Activated naive CD4-positive, alpha-beta T cell treated with anti-CD3 and anti-CD28 coated beads, Interleukin-2, amount 10 ng/mL, durations not matched to agents 7 days and 5 days (primary cell): ENCODE results near the gene TUBA3D.
"Not testable (repeated sequence)": the region's sequence is repeated elsewhere in the genome, so short reads cannot be mapped to it uniquely, and the experiment has no call there.

Experiments used
- CTCF ChIA-PET: fragments of 350-600 bp; sonication (Branson Sonifier 250); formaldehyde crosslinking; loops from one replicate; lab custom pipeline; 2021; ENCODE audit warnings: antibody characterized with exemption; lab: Charles Lee
- DNase-seq: peaks from one replicate; pipeline ENCODE4 v3.0.0-alpha.2; 2020
- H3K27ac Mint-ChIP-seq: one replicate; pipeline ENCODE4 v1.8.0; 2021; ENCODE audit warnings: mild to moderate bottlenecking, moderate library complexity, mixed read lengths
- H3K27me3 Mint-ChIP-seq: one replicate; pipeline ENCODE4 v1.8.0; 2021; ENCODE audit warnings: mild to moderate bottlenecking, mixed read lengths
- H3K36me3 Mint-ChIP-seq: one replicate; pipeline ENCODE4 v1.8.0; 2021; ENCODE audit warnings: mixed read lengths
- H3K4me1 Mint-ChIP-seq: one replicate; pipeline ENCODE4 v1.8.0; 2021; ENCODE audit warnings: mixed read lengths
- H3K4me3 Mint-ChIP-seq: one replicate; pipeline ENCODE4 v1.8.0; 2021; ENCODE audit warnings: mild to moderate bottlenecking, moderate library complexity, mixed read lengths
- H3K9me3 Mint-ChIP-seq: one replicate; pipeline ENCODE4 v1.8.0; 2021; ENCODE audit warnings: mixed read lengths

TUBA3D gene

DNA sequence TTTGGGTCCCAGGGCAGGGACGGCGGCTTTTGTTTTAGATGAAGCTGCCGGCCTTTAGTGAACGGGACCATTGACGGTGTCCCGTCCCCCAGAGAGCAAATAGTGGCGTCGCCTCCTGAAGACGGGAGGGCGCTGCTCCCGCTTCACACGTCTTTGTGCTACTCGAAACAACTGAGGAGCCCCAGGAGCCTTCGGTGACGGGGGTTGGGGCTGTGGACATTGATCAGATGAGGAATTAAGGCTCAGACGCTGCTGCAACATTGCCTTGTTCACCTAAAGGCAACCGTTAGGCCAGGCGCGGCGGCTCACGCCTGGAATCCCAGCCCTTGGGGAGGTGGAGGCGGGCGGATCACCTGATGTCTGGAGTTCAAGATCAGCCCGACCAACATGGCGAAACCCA is 444 bp downstream of the TUBA3D start:
- H3K36me3 Mint-ChIP-seq: peaks cover 15% of the 10 kb centered on the region
- H3K27me3 Mint-ChIP-seq, H3K9me3 Mint-ChIP-seq, DNase-seq, H3K27ac Mint-ChIP-seq, H3K4me1 Mint-ChIP-seq, H3K4me3 Mint-ChIP-seq: not testable (repeated sequence)
- CTCF ChIA-PET: interaction anchor here (0.6 kb wide), 1 partner anchor 42 kb away, joined by 6 read pairs; no protein-coding TSS in a partner anchor

DNA sequence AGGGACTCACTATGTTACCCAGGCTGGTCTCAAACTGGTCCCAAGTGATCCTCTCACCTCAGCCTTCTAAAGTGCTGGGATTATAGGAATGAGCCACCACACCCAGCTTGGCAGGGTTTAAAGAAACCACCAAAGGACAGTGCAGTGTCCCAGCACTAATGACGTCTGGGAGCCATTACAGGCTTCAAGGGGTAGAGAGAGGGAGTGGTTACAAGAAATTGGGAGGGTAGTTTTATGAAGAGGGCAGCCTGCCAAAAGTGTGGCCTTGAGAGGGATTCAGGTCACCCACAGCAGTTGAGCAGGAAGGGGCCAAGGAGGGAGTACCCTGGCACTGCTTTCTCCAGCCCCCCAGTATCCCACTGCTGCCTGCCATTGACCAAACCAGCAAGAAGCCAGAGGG is 1.3 kb downstream of the TUBA3D start:
- CTCF ChIA-PET: not testable (repeated sequence)

DNA sequence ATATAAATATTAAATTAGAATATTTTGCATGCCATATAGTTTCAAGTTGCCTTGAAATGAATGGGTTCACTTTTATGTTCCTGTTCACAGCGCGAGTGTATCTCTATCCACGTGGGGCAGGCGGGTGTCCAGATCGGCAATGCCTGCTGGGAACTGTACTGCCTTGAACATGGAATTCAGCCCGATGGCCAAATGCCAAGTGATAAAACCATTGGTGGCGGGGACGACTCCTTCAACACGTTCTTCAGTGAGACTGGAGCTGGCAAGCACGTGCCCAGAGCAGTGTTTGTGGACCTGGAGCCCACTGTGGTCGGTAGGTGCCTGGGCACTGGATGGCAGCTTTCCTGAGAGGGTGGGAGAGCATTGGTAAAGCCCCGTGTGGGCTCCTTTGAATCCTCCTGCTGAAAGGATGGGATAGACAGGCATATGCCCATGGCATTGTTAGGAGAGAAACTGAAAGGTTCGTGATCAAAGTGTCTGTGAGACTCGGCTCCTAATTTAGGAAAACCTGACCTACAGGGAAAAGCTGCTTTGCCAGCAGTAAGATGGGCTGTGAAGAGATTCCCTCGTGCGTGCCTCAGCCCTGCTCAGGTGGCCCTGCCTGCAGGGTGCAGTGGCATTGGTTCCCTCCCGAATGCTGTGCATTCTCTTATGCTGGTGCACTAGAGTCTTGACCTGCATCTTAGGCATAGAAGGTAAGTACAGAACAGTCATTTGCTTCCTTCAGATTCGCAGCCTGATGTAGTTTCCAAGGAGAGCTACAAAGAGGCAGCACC is 2.3 kb downstream of the TUBA3D start:
- H3K27me3 Mint-ChIP-seq, H3K4me1 Mint-ChIP-seq, H3K9me3 Mint-ChIP-seq, DNase-seq, CTCF ChIA-PET, H3K4me3 Mint-ChIP-seq, H3K27ac Mint-ChIP-seq: not testable (repeated sequence)
- H3K36me3 Mint-ChIP-seq: peaks cover 16% of the 10 kb centered on the region

More for the DNA sequence above, 1.3 kb downstream of the TUBA3D start:
- H3K4me3 Mint-ChIP-seq, H3K27ac Mint-ChIP-seq, H3K27me3 Mint-ChIP-seq, DNase-seq, H3K9me3 Mint-ChIP-seq, H3K4me1 Mint-ChIP-seq: not testable (repeated sequence)
- peaks cover 14% of the 10 kb centered on the region for H3K36me3 Mint-ChIP-seq

DNA sequence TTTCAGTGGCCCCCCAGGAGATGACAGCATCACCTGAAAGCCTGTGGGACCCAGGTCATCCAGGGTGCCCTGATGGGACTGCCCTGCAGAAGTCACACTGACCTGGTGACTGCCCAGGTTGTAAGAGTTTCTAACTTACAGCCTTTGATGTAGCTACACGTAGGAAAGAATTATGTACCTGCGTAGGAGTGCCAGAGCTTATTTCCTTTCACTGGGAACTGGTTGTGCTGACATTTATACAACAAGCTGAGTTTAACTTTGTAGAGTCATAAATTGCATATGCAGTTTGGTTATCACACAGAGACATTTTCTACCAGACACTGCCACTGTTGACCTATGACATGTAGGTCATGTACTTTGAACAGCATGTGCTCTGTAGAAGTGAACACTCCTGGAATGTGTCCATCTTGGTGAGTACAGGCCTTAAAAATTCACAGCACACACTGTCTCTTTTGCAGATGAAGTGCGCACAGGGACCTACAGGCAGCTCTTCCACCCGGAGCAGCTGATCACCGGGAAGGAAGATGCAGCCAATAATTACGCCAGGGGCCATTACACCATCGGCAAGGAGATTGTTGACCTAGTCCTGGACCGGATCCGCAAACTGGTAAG is 3.0 kb downstream of the TUBA3D start:
- CTCF ChIA-PET, H3K4me3 Mint-ChIP-seq, H3K27ac Mint-ChIP-seq, DNase-seq, H3K27me3 Mint-ChIP-seq, H3K4me1 Mint-ChIP-seq, H3K9me3 Mint-ChIP-seq: not testable (repeated sequence)
- peaks cover 16% of the 10 kb centered on the region for H3K36me3 Mint-ChIP-seq

DNA sequence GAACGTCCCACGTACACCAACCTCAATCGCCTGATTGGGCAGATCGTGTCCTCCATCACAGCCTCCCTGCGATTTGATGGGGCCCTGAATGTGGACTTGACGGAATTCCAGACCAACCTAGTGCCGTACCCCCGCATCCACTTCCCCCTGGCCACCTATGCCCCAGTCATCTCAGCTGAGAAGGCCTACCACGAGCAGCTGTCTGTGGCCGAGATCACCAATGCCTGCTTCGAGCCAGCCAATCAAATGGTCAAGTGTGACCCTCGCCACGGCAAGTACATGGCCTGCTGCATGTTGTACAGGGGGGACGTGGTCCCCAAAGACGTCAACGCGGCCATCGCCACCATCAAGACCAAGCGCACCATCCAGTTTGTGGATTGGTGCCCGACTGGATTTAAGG is 4.4 kb downstream of the TUBA3D start:
- H3K4me1 Mint-ChIP-seq, H3K9me3 Mint-ChIP-seq, H3K27ac Mint-ChIP-seq, DNase-seq, CTCF ChIA-PET, H3K27me3 Mint-ChIP-seq, H3K4me3 Mint-ChIP-seq: not testable (repeated sequence)
- H3K36me3 Mint-ChIP-seq: peaks cover 19% of the 10 kb centered on the region

DNA sequence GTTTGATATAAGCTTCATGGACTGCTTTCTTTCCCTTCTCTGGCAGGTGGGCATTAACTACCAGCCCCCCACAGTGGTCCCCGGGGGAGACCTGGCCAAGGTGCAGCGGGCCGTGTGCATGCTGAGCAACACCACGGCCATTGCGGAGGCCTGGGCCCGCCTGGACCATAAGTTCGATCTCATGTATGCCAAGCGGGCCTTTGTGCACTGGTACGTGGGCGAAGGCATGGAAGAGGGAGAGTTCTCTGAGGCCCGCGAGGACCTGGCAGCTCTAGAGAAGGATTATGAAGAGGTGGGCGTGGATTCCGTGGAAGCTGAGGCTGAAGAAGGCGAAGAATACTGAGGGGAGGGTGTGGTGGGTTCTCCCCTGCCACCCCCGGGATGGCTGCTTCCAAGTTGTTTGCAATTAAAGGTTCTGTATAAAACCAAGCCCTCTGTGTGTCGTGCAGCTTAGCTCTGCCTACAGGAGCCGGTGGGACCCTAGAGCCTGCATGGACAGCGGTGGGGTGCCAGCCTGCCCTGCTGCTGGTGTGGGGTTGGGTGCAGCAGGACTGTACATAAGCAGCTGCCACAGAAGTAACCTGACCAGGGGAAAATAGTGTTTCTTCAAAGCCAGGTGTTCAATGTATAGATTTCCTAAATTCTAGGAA is 6.7 kb downstream of the TUBA3D start:
- CTCF ChIA-PET, DNase-seq, H3K27ac Mint-ChIP-seq: not testable (repeated sequence)

DNA sequence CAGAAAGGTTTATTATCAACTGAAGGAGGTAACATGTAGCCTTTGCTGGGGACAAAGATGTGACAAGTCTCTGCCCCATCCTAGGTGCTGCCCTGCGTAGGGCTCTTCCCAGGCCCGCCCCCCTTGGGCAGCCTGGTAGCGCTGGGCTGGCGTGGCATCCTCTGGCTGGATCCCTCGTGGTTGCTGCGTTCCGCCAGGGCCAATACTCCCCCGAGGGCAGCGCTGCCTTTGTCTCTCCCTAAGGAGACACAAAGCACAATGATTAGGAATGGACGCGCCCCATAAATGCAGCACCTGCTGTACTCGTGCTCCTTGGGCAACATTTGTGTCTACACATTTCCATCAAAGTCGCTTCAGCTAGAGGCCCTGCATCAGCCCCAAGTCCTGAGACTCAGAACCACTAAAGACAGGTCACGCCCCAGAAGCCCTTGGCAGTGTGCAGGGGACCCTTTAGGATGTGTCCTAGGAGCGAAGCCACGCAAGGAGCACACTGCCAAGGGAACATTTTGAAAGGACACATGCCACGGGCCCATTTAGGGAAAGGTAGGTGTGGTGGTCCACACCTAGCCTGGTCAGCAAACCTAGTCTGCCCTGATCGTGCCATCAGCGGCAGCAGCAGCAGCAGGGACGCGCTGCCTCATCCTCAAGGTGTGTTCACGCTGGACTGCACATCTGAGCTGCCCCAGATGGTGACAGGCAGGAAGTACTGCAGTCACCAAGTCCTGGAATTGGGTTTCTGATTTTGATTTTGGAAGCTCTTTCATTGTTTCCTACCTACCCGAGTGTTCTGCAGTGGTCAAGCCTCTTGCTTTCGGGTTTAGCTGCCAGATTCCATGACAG is 8.3 kb downstream of the TUBA3D start:
- H3K4me3 Mint-ChIP-seq, DNase-seq, H3K27ac Mint-ChIP-seq, H3K9me3 Mint-ChIP-seq, CTCF ChIA-PET, H3K27me3 Mint-ChIP-seq: not testable (repeated sequence)
- peaks cover 23% of the 10 kb centered on the region for H3K36me3 Mint-ChIP-seq
- H3K4me1 Mint-ChIP-seq: peaks cover 13% of the 10 kb centered on the region

More for the DNA sequence above, 6.7 kb downstream of the TUBA3D start:
- H3K4me1 Mint-ChIP-seq, H3K27me3 Mint-ChIP-seq, H3K4me3 Mint-ChIP-seq, H3K9me3 Mint-ChIP-seq: not testable (repeated sequence)
- H3K36me3 Mint-ChIP-seq: peaks cover 16% of the 10 kb centered on the region

DNA sequence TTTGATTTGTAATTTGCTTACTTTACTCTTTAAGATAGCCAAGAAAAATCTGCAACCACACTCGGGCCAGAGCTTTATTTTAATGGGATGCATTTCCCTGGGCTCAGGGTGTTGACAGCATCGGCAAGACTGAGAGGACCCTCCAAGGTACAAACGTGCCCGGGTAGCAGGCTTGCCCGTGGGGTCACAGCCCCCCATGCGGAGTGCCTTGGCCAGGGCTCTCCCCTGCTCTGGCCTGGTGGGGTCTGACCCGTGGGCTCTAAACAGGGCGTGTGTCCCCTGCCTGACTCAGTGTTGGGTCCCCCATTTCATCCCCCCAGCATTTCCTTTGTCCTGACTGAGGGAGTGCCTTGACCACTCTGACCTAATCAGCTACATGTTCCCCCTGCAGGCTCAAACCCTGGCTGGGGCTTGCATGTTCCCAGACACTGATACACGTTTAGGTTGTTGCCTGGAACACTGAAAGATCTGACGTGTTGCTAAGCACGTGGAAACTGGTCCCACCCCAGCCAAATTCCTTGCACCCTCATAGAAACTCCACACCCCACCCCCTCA is 9.1 kb downstream of the TUBA3D start:
- H3K9me3 Mint-ChIP-seq, CTCF ChIA-PET: not testable (repeated sequence)

DNA sequence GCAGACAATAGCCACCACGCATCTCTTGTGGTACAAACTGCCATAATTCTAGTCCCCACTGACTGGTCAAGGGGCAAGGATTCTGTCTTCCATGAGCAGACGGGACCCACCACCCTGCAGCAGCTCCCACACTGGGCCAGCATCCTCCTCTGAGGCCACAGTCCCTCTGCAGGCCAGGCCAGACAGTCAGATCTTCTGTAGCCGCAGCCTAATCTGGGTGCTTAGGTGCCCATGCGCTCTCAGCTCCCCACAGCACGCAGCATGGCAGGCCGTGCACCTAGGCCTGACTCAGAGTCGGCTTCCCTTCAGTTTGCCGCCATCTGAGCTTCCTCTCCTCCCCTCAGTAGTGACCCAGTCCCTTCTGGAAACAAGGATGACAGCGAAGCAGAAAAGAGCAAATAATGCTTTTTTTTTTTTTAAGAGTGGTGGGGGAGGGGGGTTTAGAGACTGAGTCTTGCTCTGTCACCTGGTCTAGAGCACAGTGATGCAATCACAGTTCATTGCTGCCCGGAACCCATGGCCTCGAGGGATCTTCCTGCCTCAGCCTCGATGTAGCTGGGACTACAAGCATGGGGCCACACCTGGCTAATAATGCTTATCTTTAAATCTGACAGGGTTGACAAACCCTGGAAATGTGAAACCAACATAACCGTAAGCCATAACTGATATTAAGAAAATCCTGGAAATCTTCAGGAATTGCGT is 10.4 kb downstream of the TUBA3D start:
- CTCF ChIA-PET, DNase-seq, H3K4me3 Mint-ChIP-seq, H3K27me3 Mint-ChIP-seq, H3K9me3 Mint-ChIP-seq: not testable (repeated sequence)
- Mint-ChIP-seq H3K36me3 (peaks cover 28% of the 10 kb centered on the region), H3K4me1 (peaks cover 31% of the 10 kb centered on the region), H3K27ac (peak overlapping the region; percentile 33)

More for the DNA sequence above, 9.1 kb downstream of the TUBA3D start:
- H3K4me1 Mint-ChIP-seq: peaks cover 18% of the 10 kb centered on the region
- H3K27me3 Mint-ChIP-seq, H3K4me3 Mint-ChIP-seq, H3K27ac Mint-ChIP-seq, DNase-seq: not testable (repeated sequence)
- H3K36me3 Mint-ChIP-seq: peaks cover 21% of the 10 kb centered on the region

DNA sequence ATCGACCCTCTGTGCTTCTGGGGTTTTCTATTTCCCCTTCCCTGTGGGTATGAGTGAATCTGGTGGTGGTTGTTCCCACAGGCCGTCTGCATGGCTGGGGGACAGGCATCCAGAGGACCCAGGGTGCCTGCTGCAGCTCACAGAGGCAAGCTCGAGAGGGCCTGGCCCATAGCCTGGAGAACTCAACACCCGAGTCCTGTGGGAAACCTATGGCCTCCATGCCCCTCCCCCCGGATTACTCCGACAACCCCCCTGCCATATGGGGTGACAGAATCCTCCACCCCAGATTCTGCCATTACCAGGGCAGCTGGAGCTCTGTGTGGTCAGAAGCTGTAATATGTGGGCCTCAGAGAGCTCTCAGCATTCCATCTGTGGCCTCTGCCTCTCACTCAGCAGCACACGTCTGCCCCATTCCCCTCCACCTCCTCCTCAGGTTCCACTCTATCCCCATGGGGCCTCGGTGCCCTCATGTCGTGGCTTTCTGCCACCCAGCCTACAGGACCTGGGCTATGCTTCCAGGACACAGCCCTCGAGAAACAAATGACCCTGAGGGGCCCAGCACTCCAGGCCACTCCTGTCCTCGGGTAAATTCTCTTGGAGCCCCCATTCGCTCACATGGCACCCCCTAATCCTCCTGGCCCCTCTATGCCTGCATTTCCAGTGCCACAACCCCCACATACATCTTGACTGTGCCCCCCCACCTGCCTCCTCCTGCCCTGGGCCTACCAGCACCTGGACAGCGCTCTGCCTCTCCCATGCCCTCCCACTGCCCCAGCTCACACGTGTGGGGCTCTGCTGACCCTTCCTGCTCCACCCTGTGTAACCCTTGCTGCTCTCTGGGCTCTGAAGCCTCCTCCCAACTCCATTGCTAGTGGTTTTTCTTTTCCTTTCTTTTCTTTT is 12.6 kb downstream of the TUBA3D start:
- H3K27ac Mint-ChIP-seq: peak overlapping the region; percentile 14
- peaks cover 30% of the 10 kb centered on the region for H3K4me1 Mint-ChIP-seq
- no peaks in the 10 kb centered on the region for H3K9me3 Mint-ChIP-seq
- CTCF ChIA-PET: no interaction called here
- H3K4me3 Mint-ChIP-seq: no peak overlapping the region
- DNase-seq: no peak
- no peaks in the 10 kb centered on the region for H3K27me3 Mint-ChIP-seq
- peaks cover 27% of the 10 kb centered on the region for H3K36me3 Mint-ChIP-seq

DNA sequence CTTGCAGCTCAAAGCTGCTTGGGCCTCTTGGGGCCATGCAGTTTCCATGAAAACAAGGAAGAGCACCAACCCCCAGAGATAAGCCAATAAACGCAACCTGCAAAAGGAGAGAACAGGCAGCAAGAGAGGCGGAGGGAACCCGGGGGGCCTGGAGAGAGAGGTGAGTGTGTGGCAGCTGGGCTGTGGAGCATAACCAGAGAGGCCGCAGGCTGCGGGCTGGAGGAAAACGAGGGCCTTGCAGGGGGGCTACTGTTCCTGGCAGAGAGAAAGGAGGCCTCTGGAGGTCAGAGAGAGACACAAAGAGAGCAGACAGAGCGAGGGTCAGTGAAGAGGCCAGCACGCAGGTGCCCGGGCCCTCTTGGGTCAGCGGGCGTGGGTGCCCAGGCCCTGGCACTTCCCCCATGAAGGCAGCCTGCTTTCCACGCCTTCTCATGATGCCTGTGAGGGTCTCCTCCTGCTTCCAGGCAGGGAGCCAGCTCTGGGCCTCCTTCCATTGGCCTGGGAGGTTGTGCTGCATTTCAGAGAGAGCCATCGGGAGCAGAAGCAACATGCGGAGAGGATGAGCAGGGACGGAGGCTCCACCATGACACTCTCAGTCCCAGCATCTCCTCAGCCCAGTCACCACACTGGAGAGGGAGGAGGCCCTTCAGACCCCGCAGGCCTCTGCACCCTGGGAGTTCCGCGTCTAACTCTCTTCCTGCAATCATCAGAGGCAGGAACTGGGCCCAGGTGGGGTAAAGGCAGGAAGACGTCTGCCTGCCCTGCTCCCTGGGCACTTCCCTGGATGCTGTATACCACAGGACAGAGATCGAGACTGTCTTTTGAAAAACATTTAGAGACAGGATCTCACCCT is 14.9 kb downstream of the TUBA3D start:
- Mint-ChIP-seq H3K4me3 (peak overlapping the region; percentile 88), H3K4me1 (peaks cover 49% of the 10 kb centered on the region), H3K36me3 (peaks cover 27% of the 10 kb centered on the region), H3K27ac (peak overlapping the region; percentile 94)
- CTCF ChIA-PET, H3K27me3 Mint-ChIP-seq, H3K9me3 Mint-ChIP-seq: not testable (repeated sequence)
- DNase-seq: peak; percentile 55

DNA sequence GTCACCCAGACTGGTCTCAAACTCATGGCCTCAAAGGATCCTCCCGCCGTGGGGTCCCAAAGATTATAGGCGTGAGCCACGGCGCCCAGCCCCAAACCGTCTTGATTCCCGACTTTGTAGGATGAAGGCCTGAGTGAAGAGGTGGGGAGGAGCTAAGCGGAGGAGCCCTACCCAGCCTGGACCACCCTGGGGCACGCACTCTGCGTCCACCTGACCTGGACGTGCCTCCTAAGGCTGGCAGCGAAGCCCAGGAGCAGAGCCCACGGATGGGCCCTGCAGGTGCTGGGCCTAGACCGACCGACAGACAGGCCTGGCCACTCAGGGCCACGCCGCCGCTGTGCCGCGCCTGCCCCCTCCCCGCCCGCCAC is 15.5 kb downstream of the TUBA3D start:
- DNase-seq, H3K9me3 Mint-ChIP-seq, H3K27me3 Mint-ChIP-seq: not testable (repeated sequence)
- H3K4me1 Mint-ChIP-seq: peaks cover 52% of the 10 kb centered on the region
- peak overlapping the region; percentile 94 for H3K27ac Mint-ChIP-seq
- peak overlapping the region; percentile 88 for H3K4me3 Mint-ChIP-seq
- CTCF ChIA-PET: interaction anchor here (1.3 to 1.4 kb wide), 2 partner anchors 34 to 78 kb away, joined by 5 to 8 read pairs; no protein-coding TSS in a partner anchor
- H3K36me3 Mint-ChIP-seq: peaks cover 24% of the 10 kb centered on the region
